Measurements from ENCODE around the gene XIRP2.

XIRP2 gene

GRCh38 chr2:166888180-166888579 is at the start of gene XIRP2:
XIRP2 (plus strand) TSS chr2:166888480; CDS start chr2:166903483, 15,003 bp downstream.
- DNase-seq (ENCODE audit: low read depth in 3 of 3), result no peak

GRCh38 chr2:166841152-166841551 is 47.1 kb upstream of the XIRP2 start:
- DNase-seq (ENCODE audit: low read depth in 3 of 3), result no peak

GRCh38 chr2:166841679-166842078 is 46.6 kb upstream of the XIRP2 start:
- DNase-seq (ENCODE audit: low read depth in 3 of 3), result no peak

- DNase-seq (ENCODE audit: low read depth in 3 of 3), result no peak
Observed at GRCh38 chr2:166844111-166844510, 44.2 kb upstream of the XIRP2 start.

- DNase-seq (ENCODE audit: low read depth in 3 of 3), result no peak
Observed at GRCh38 chr2:166862468-166863132, 25.7 kb upstream of the XIRP2 start.

GRCh38 chr2:166867874-166868514 is 20.3 kb upstream of the XIRP2 start:
- DNase-seq (ENCODE audit: low read depth in 3 of 3), result no peak

GRCh38 chr2:166870346-166870745 is 17.9 kb upstream of the XIRP2 start:
- DNase-seq (ENCODE audit: low read depth in 3 of 3), result no peak

- DNase-seq (ENCODE audit: low read depth in 3 of 3), result no peak
Observed at GRCh38 chr2:166881177-166881576, 7.1 kb upstream of the XIRP2 start.

GRCh38 chr2:166882851-166883250 is 5.4 kb upstream of the XIRP2 start:
- DNase-seq (ENCODE audit: low read depth in 3 of 3), result no peak

GRCh38 chr2:166891727-166892126 is 3.4 kb downstream of the XIRP2 start:
- no peak for DNase-seq (ENCODE audit: low read depth in 3 of 3)

- no peak for DNase-seq (ENCODE audit: low read depth in 3 of 3)
Observed at GRCh38 chr2:166892397-166892796, 4.1 kb downstream of the XIRP2 start.

- no peak for DNase-seq (ENCODE audit: low read depth in 3 of 3)
Observed at GRCh38 chr2:166895243-166895642, 7.0 kb downstream of the XIRP2 start.

- DNase-seq (ENCODE audit: low read depth in 3 of 3), result no peak
Observed at GRCh38 chr2:166897666-166898065, 9.4 kb downstream of the XIRP2 start.

- no peak for DNase-seq (ENCODE audit: low read depth in 3 of 3)
Observed at GRCh38 chr2:166899676-166900075, 11.4 kb downstream of the XIRP2 start.

GRCh38 chr2:166900700-166901099 is 12.4 kb downstream of the XIRP2 start:
- no peak for DNase-seq (ENCODE audit: low read depth in 3 of 3)

- DNase-seq (ENCODE audit: low read depth in 3 of 3), result no peak
Observed at GRCh38 chr2:166901336-166901735, 13.1 kb downstream of the XIRP2 start.

GRCh38 chr2:166916987-166917386 is 28.7 kb downstream of the XIRP2 start:
- DNase-seq (ENCODE audit: low read depth in 3 of 3), result no peak

GRCh38 chr2:166917415-166917814 is 29.1 kb downstream of the XIRP2 start:
- DNase-seq (ENCODE audit: low read depth in 3 of 3), result no peak

GRCh38 chr2:166921261-166921896 is 33.1 kb downstream of the XIRP2 start:
- DNase-seq (ENCODE audit: low read depth in 3 of 3), result no peak

- DNase-seq (ENCODE audit: low read depth in 3 of 3), result no peak
Observed at GRCh38 chr2:166924967-166925366, 36.7 kb downstream of the XIRP2 start.

- DNase-seq (ENCODE audit: low read depth in 3 of 3), result no peak
Observed at GRCh38 chr2:166926657-166927056, 38.4 kb downstream of the XIRP2 start.

GRCh38 chr2:166932032-166932431 is 43.8 kb downstream of the XIRP2 start:
- no peak for DNase-seq (ENCODE audit: low read depth in 3 of 3)

GRCh38 chr2:166934817-166935216 is 46.5 kb downstream of the XIRP2 start:
- DNase-seq (ENCODE audit: low read depth in 3 of 3), result no peak

All from stimulated activated CD4-positive, alpha-beta T cell treated with anti-CD3 and anti-CD28 coated beads, TNF-alpha, amount 100 ng/mL, for 24 hours (primary cell).